Right atrium auricular region (tissue), 2 donors: Measurements from ENCODE around the gene TAAR9. TPM values are rescaled to one million over a fixed set of nuclear protein-coding genes. Genes with fewer than 3 reads are reported as not detected.

Source experiments
- DNase-seq: peaks from one replicate; pipeline ENCODE4 v3.0.0-alpha.2; 2019; ENCODE audit warnings: low spot score
- H3K27ac ChIP-seq, 2 donors: fragments of 200-600 bp; sonication (generic); 1 replicate in 1 of 2; 2 replicates in 1 of 2; pipeline ENCODE4 v1.5.1; 2016 to 2019
- H3K27me3 ChIP-seq, 2 donors: fragments of 200-600 bp; sonication (generic); one replicate each; pipeline versions ENCODE4 v1.5.1 to v1.6.0; 2017 to 2019
- H3K36me3 ChIP-seq: fragments of 200-600 bp; sonication (generic); one replicate; pipeline ENCODE4 v1.5.1; 2016
- H3K4me1 ChIP-seq, 2 donors: fragments of 200-600 bp; sonication (generic); one replicate each; pipeline versions ENCODE4 v1.5.1 to v1.6.0; 2017 to 2019
- H3K4me3 ChIP-seq, 2 donors: fragments of 200-600 bp; sonication (generic); 1 replicate in 1 of 2; 2 replicates in 1 of 2; pipeline ENCODE4 v1.5.1; 2017 to 2019; ENCODE audit warnings: mild to moderate bottlenecking in 1 of 2, moderate library complexity in 1 of 2
- H3K9me3 ChIP-seq, 2 donors: fragments of 200-600 bp; sonication (generic); one replicate each; pipeline ENCODE4 v1.5.1; 2019
- CTCF ChIP-seq, 2 donors: fragments of 200-600 bp; sonication (generic); IDR thresholded peaks; one replicate each; pipeline ENCODE4 v1.5.1; 2019; ENCODE audit warnings: antibody characterized with exemption in 2 of 2
- total RNA-seq, 2 donors: library from RNA; depleted of rRNA; stranded (reverse); fragments of >200 nt; gene quantifications; one replicate each; pipeline ENCODE4 v1.1.0, GENCODE V29; 2016

Gene TAAR9
- total RNA-seq, 2 donors from 2014 or later: not detected

GRCh38 chr6:132505158-132505557 lies 32.9 kb upstream of the TAAR9 start:
- Histone ChIP-seq H3K27me3 (no peaks in the 10 kb centered on the region), H3K9me3 (no peaks in the 10 kb centered on the region), H3K4me3 (no peak overlapping the region), H3K4me1 (peaks cover 0 to 47% of the 10 kb centered on the region in 2 donors), H3K27ac (no peak overlapping the region), H3K36me3 (peaks cover 21% of the 10 kb centered on the region)
- DNase-seq: no peak
- TF ChIP-seq CTCF (IDR thresholded peaks at IDR 0.05): no peak

- Histone ChIP-seq H3K4me3 (no peak overlapping the region), H3K27ac (no peak overlapping the region), H3K4me1 (peaks cover 0 to 57% of the 10 kb centered on the region in 2 donors), H3K9me3 (no peaks in the 10 kb centered on the region), H3K27me3 (no peaks in the 10 kb centered on the region), H3K36me3 (peaks cover 15% of the 10 kb centered on the region)
- no peak for TF ChIP-seq CTCF (IDR thresholded peaks at IDR 0.05)
- no peak for DNase-seq
These were observed 31.6 kb upstream of the TAAR9 start for GRCh38 chr6:132506461-132506860.

- H3K27ac ChIP-seq: no peak overlapping the region
- H3K4me1 ChIP-seq: peaks cover 0 to 62% of the 10 kb centered on the region in 2 donors
- H3K9me3 ChIP-seq: no peaks in the 10 kb centered on the region
- no peaks in the 10 kb centered on the region for H3K27me3 ChIP-seq
- no peak for DNase-seq
- TF ChIP-seq CTCF (IDR thresholded peaks at IDR 0.05): no peak
- H3K36me3 ChIP-seq: peaks cover 8% of the 10 kb centered on the region
- H3K4me3 ChIP-seq: no peak overlapping the region
These were observed 30.9 kb upstream of the TAAR9 start for GRCh38 chr6:132506869-132507808.

- Histone ChIP-seq H3K4me3 (peak overlapping the region; percentile 79 to 93), H3K9me3 (no peaks in the 10 kb centered on the region), H3K27me3 (no peaks in the 10 kb centered on the region), H3K4me1 (peaks cover 0 to 46% of the 10 kb centered on the region in 2 donors), H3K27ac (peak overlapping the region; percentile 40 to 90), H3K36me3 (no peaks in the 10 kb centered on the region)
- DNase-seq: no peak
- TF ChIP-seq CTCF (IDR thresholded peaks at IDR 0.05): no peak
These were observed 26.8 kb upstream of the TAAR9 start for GRCh38 chr6:132511210-132511830.

GRCh38 chr6:132511831-132512220 lies 26.3 kb upstream of the TAAR9 start:
- Histone ChIP-seq H3K4me3 (peak overlapping the region; percentile 79 to 93), H3K4me1 (peaks cover 0 to 42% of the 10 kb centered on the region in 2 donors), H3K36me3 (no peaks in the 10 kb centered on the region), H3K27me3 (no peaks in the 10 kb centered on the region), H3K9me3 (no peaks in the 10 kb centered on the region), H3K27ac (peak overlapping the region; percentile 40 to 90)
- DNase-seq: no peak
- no peak for TF ChIP-seq CTCF (IDR thresholded peaks at IDR 0.05)
